Activated CD8-positive, alpha-beta memory T cell treated with anti-CD3 and anti-CD28 coated beads for 24 hours (primary cell): ENCODE measurements around the gene GTF2E1.
A peak's percentile ranks its signal among the peaks of the same experiment; 100 is the strongest.
"Not testable (repeated sequence)": the region's sequence is repeated elsewhere in the genome, so short reads cannot be mapped to it uniquely, and the experiment has no call there.

Experiments used
- DNase-seq: peaks from one replicate; pipeline ENCODE4 v3.0.0-alpha.2; 2020

The GTF2E1 gene

GRCh38 chr3:120756061-120756460, 13.5 kb downstream of the GTF2E1 start:
- no peak for DNase-seq

- not testable (repeated sequence) for DNase-seq
These were observed 16.0 kb downstream of the GTF2E1 start for GRCh38 chr3:120758551-120758950.

GRCh38 chr3:120762615-120763014, 20.1 kb downstream of the GTF2E1 start:
- no peak for DNase-seq

- DNase-seq = no peak
These were observed 21.1 kb downstream of the GTF2E1 start for GRCh38 chr3:120763601-120764000.

- no peak for DNase-seq
These were observed 21.7 kb downstream of the GTF2E1 start for GRCh38 chr3:120764206-120764605.

- no peak for DNase-seq
These were observed 23.4 kb downstream of the GTF2E1 start for GRCh38 chr3:120765830-120766493.

- no peak for DNase-seq
These were observed 24.0 kb downstream of the GTF2E1 start for GRCh38 chr3:120766576-120766975.

- DNase-seq = no peak
These were observed 24.6 kb downstream of the GTF2E1 start for GRCh38 chr3:120767106-120767505.

GRCh38 chr3:120769436-120769835, 26.9 kb downstream of the GTF2E1 start:
- DNase-seq = no peak

- no peak for DNase-seq
These were observed 28.3 kb downstream of the GTF2E1 start for GRCh38 chr3:120770891-120771290.

- DNase-seq = no peak
These were observed 29.5 kb downstream of the GTF2E1 start for GRCh38 chr3:120772081-120772480.

GRCh38 chr3:120773932-120774331, 31.4 kb downstream of the GTF2E1 start:
- DNase-seq = no peak

- DNase-seq = no peak
These were observed 32.9 kb downstream of the GTF2E1 start for GRCh38 chr3:120775411-120775810.

- no peak for DNase-seq
These were observed 36.2 kb downstream of the GTF2E1 start for GRCh38 chr3:120778776-120779175.

- DNase-seq = no peak
These were observed 38.4 kb downstream of the GTF2E1 start for GRCh38 chr3:120780977-120781376.

GRCh38 chr3:120785832-120786231, 43.3 kb downstream of the GTF2E1 start:
- DNase-seq = not testable (repeated sequence)

GRCh38 chr3:120791010-120791409, 48.5 kb downstream of the GTF2E1 start:
- DNase-seq = no peak

GRCh38 chr3:120791913-120792312, 49.4 kb downstream of the GTF2E1 start:
- DNase-seq = no peak

GRCh38 chr3:120793601-120794000, 51.1 kb downstream of the GTF2E1 start:
- no peak for DNase-seq

- DNase-seq = peak; percentile 94
These were observed 52.6 kb downstream of the GTF2E1 start for GRCh38 chr3:120795017-120795648.

- no peak for DNase-seq
These were observed 53.4 kb downstream of the GTF2E1 start for GRCh38 chr3:120795959-120796358.

- no peak for DNase-seq
These were observed 54.4 kb downstream of the GTF2E1 start for GRCh38 chr3:120796976-120797375.

- no peak for DNase-seq
These were observed 55.3 kb downstream of the GTF2E1 start for GRCh38 chr3:120797857-120798256.

- no peak for DNase-seq
These were observed 55.8 kb downstream of the GTF2E1 start for GRCh38 chr3:120798346-120798745.

- no peak for DNase-seq
These were observed 58.1 kb downstream of the GTF2E1 start for GRCh38 chr3:120800625-120801024.
